ENCODE measurements around the gene HPD.
"Not testable (repeated sequence)": the region's sequence is repeated elsewhere in the genome, so short reads cannot be mapped to it uniquely, and the experiment has no call there.

HPD gene

DNA sequence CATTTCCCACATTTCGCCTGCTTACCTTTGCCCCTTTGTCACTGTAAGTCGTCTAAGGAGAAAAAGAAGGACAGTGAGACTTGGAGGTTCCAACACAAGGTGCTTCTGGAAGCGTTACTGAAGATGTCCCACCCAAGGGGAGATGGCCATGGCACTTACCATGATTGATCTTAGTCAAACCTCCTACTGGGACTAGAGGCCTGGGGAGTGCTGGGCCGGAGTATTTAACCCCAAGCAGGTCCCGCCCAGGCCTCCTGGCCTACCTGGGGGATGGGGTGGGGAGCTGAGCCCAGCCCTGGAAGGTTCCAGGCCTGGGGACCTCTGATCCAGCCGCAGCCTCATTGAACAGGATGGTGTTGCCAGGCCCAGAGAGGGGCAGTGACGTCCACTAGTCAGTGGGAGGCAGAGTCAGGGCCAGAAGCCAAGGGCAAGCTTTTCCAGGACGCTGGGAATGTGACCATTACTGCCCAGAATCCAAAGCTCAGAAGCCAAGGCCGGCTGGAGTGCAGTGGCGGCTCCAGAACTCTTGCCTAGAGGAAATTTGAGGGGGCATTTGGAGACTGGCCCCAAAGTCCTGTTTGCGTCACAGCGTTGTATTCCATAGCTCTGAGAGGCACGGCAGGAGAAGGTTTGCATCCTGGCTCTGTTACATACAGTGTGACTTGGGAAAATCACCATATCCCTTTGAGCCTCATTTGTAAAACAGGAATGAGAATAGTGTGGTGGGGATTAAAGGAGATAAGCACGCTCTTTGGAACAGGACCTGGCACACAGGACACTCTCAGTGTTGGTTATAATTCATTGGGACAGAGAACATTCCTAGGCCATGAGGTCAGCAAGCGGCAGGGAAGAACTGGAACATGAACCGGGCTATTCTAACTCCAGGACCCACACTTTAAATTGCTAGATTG lies at the start of gene HPD:
TSS of gene HPD (minus strand) at position 198 of the 911 bp plus-strand sequence. CDS start at position 162, 36 bp downstream.
- DNase-seq (ENCODE audit: insufficient read length, low spot score) = peak; percentile 88
- peak; percentile 74 for FAIRE-seq

DNA sequence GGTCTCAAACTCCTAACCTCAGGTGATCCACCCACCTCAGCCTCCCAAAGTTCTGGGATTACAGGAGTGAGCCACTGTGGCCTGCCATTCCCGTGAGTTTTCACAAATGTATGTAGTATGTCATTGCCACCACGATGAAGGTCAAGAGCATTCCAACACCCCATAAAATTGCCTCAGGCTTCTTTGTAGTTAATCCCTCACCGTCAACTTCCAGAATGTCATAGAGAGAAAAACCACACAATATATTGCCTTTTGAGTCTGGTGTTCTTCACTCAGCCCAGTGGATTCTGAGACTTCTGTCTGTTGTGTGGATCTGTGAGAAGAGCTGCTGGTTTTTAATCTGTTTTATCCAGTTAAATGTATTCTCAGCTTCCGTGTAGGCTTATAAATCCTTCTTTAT lies 47.1 kb upstream of the HPD start:
- peak; percentile 45 for DNase-seq (ENCODE audit: insufficient read length, low spot score)
- FAIRE-seq = no peak

DNA sequence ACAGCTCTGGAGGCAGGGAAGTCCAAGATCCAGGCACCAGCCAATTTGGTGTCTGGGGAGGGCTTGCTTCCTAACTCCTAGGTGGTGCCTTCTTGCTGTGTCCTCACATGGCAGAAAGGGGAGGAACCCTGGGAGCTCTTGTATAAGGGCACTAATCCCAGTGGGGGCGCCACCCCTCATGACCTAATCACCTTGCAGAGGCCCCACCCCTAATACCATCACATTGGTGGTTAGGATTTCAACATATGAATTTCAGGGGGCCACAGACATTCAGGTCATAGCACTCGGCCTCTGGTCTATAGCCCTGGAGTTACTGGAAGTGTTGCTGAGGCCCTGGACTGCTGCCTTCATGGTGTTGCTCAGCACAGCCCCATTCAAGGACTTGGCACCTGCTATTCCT lies 44.5 kb upstream of the HPD start:
- no peak for FAIRE-seq
- DNase-seq (ENCODE audit: insufficient read length, low spot score) = no peak

GRCh38 chr12:121899590-121899989 lies 40.9 kb upstream of the HPD start:
- DNase-seq (ENCODE audit: insufficient read length, low spot score) (no peak), FAIRE-seq (no peak)

GRCh38 chr12:121898287-121898686 lies 39.6 kb upstream of the HPD start:
- FAIRE-seq = no peak
- DNase-seq (ENCODE audit: insufficient read length, low spot score) = no peak

GRCh38 chr12:121894633-121895032 lies 36.0 kb upstream of the HPD start:
- DNase-seq (ENCODE audit: insufficient read length, low spot score) = peak; percentile 30
- no peak for FAIRE-seq

- FAIRE-seq = no peak
Observed at GRCh38 chr12:121893961-121894460, 35.4 kb upstream of the HPD start.

DNA sequence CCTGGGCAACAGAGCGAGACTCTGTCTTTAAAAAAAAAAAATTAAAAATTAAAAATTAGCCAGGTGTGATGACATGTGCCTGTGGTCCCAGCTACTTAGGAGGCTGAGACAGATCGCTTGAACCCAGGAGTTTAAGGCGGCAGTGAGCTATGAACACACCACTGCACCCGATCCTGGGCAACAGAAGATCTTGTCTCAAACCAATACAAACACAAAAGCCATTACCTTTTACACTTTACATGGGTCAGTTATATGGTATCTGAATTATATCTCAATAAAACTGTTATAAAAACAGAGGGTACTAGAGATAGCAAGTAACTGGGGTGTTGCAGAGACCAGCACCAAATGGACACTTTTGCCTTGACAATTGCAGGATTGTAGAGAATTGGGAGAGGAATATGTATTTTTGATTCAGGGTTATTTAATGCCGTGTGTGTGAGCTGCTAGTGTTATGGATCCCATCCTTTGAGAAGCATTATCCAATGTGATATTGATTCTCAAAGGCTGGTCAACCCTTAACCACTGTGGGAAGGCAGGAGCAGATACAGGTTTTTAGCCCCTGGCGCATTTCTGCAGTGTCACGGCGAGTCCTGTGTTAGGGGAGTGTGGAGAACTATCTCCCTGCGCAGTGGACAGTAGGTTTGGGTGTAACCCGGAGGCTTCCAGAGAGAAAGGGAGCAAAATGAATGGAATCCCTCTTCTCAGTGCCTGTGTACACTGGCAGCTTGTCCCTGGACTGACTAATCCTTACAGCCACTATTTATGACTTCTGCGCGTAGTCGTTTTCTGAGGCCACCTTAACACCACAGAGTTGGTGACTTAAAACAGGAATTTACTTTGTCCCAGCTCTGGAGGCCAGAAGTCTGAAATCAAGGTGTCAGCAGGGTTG lies 34.3 kb upstream of the HPD start:
- DNase-seq (ENCODE audit: insufficient read length, low spot score) (no peak), FAIRE-seq (no peak)

More at GRCh38 chr12:121893961-121894460, 35.4 kb upstream of the HPD start:
- peak; percentile 35 for DNase-seq (ENCODE audit: insufficient read length, low spot score)

- not testable (repeated sequence) for DNase-seq (ENCODE audit: insufficient read length, low spot score); FAIRE-seq
Observed at GRCh38 chr12:121889661-121890060, 31.0 kb upstream of the HPD start.

GRCh38 chr12:121889274-121889624 lies 30.6 kb upstream of the HPD start:
- FAIRE-seq = no peak
- DNase-seq (ENCODE audit: insufficient read length, low spot score) = no peak

GRCh38 chr12:121888478-121889273 lies 30.0 kb upstream of the HPD start, which contains the start of gene PSMD9:
PSMD9 (plus strand) TSS chr12:121888790; CDS start chr12:121888857, 67 bp downstream.
- peak; percentile 96 for FAIRE-seq
- DNase-seq (ENCODE audit: insufficient read length, low spot score) = peak; percentile 94

DNA sequence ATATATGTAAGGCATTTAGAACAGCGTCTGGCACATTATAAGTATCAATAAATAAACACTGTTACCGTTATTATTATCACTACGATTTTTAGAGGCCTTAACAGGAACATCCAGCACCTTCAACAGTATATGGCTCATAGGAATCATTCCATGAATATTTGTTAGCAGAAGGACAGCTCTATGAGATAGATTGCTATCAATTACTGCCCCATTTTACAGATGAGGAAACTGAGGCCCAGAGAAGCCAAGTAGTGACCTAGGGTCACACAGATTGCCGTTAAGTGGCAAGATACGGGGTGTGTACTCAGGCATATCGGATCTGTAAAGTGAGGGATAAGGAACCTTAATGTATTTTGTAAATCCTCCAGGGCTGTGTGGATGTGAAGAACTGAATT lies 29.4 kb upstream of the HPD start:
- no peak for DNase-seq (ENCODE audit: insufficient read length, low spot score)
- FAIRE-seq = no peak

DNA sequence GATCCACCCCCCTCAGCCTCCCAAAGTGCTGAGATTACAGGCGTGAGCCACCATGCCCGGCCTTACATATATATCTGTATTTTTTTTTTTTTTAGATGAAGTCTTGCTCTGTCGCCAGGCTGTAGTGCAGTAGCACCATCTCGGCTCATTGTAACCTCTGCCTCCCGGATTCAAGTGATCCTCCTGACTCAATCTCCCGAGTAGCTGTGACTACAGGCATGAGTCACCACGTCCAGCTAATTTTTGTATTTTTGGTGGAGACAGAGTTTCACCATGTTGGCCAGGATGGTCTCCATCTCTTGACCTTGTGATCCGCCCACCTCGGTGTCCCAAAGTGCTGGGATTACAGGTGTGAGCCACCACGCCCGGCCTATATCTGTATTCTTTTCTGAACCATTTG lies 26.5 kb upstream of the HPD start:
- DNase-seq (ENCODE audit: insufficient read length, low spot score); FAIRE-seq: not testable (repeated sequence)

DNA sequence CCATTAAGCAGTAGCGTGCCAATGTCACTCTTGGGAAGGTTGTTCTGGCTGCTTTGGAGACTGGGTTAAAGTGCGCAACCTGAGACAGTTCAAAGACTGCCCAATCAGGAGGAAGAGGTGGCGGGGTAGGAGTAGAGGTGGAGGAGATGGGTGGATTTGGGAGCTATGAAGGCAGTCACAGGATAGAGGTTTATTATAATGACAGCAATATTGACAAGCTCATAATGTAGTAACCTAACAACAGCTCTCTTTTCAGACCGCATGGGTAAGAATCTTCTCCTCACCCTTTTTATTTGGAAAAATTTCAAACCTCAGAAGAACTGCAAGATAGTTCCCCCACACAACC lies 24.6 kb upstream of the HPD start:
- DNase-seq (ENCODE audit: insufficient read length, low spot score) (no peak), FAIRE-seq (no peak)

DNA sequence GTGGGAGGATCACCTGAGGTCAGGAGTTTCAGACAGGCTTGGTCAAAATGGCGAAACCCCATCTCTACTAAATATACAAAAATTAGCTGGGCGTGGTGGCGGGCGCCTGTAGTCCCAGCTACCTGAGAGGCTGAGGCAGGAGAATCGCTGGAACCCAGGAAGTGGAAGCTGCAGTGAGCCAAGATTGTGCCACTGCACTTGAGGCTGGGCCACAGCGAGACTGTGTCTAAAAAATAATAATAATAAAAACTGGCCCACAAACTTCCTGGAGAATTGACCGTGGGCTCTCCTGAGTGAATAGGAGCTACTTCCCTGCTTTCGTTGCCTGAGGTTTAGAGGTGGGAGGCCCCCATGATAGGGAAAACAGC lies 17.4 kb upstream of the HPD start:
- DNase-seq (ENCODE audit: insufficient read length, low spot score); FAIRE-seq: not testable (repeated sequence)

GRCh38 chr12:121875582-121875981 lies 16.9 kb upstream of the HPD start:
- DNase-seq (ENCODE audit: insufficient read length, low spot score) = no peak
- no peak for FAIRE-seq

DNA sequence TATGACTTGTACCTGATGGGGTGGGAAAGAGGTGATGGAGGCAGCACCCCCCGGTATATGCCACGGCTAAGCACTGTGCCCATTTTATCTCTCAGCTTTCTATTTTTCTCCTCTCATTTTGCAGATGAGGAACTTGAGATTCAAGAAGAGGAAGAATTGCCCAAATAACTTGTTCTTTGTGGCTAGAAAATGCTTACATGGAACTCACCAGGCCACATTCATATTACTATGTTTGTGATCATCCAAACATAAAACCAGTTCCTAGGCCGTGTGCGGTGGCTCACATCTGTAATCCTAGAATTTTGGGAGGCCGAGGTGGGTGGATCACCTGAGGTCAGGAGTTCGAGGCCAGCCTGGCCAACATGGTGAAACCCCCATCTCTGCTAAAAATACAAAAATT lies 15.4 kb upstream of the HPD start:
- no peak for DNase-seq (ENCODE audit: insufficient read length, low spot score)

DNA sequence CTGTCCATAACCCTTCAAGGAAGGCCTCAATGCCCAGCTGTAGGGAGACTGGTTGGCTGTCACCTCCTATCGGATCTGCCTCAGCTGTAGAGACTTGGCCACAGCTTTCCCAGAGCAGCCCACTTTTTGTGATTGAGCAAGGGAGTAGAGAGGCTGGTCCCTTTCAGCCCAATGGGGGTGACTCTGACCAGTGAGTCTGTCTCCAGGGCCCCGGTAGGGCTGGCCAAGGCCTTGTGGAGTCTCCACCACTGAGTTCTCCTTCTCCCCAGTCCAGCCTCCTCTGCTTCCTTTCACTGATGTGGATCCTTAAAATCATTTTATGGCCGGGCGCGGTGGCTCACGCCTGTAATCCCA lies 14.5 kb upstream of the HPD start:
- no peak for DNase-seq (ENCODE audit: insufficient read length, low spot score)
- FAIRE-seq = no peak

More for the DNA sequence above, 15.4 kb upstream of the HPD start:
- FAIRE-seq = no peak

- no peak for FAIRE-seq
Observed at GRCh38 chr12:121872546-121873215, 14.0 kb upstream of the HPD start.

GRCh38 chr12:121871467-121871866 lies 12.8 kb upstream of the HPD start:
- DNase-seq (ENCODE audit: insufficient read length, low spot score) = no peak
- no peak for FAIRE-seq

More at GRCh38 chr12:121872546-121873215, 14.0 kb upstream of the HPD start:
- DNase-seq (ENCODE audit: insufficient read length, low spot score) = peak; percentile 32

Data from HTR-8/SVneo (cell line).